GM18505 (cell line): ENCODE measurements around the gene RANBP9.

Experiments used
- ATAC-seq: cut with Tn5 transposase; IDR thresholded peaks from one replicate; pipeline ENCODE4 v1.9.1; 2021; ENCODE audit not compliant: unreplicated experiment
- POLR2A ChIP-seq: IDR thresholded peaks from 4 replicates; pipeline ENCODE4 v1.6.1; 2011; ENCODE audit warnings: borderline replicate concordance; ENCODE audit not compliant: insufficient read depth, insufficient read length; ENCODE audit errors: extremely low read depth

Gene RANBP9

DNA sequence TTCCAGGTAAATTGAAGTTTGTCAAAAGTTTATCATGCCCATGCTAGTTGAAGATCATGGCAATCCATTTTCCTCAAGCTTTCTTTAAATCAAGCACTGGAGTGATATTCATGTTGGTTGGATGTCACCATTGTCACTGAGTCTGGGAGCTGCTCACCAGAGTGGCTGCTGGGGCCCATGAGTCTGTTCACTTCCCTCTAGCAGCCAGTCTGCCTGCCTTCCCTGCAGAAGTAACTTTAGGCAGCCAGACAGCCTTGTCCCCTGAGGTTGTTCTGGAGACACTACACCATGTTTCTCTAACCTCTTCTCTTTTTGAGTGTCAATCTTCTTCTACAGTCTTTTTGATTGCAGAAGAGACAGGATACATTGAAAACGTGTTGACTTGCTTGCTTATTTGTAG is 131.7 kb downstream of the RANBP9 start:
- no peak for ATAC-seq
- no peak for TF ChIP-seq POLR2A

DNA sequence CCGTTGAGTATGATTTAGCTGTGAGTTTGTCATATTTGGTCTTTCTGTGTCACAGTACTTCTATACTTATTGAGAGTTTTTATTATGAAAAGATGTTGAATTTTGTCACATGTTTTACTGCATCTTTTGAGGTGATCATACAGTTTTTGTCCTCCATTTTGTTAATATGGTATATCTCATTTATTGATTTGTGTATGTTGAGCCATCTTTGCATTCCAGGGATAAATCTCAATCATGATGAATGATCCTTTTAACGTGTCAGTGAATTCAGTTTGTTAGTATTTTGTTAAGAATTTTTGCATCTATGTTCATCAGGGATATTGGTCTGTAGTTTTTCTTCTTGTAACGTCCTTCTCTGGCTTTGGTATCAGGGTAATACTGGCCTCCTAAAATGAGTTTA is 133.7 kb downstream of the RANBP9 start:
- TF ChIP-seq POLR2A: no peak
- no peak for ATAC-seq

DNA sequence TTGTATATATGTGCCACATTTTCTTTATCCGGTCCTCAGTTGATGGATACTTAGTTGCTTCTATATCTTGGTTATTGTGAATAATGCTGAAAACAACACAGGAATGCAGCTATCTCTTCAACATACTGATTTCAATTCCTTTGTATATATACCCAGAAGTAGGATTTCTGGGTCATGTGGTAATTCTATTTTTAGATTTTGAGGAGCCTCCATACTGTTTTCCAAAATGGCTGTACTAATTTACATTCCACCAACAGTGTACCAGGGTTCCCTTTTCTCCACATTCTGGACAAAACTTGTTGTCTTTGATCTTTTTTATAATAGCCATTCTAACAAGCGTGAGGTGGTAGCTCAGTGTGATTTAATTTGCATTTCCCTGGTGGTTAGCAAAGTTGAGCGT is 135.6 kb downstream of the RANBP9 start:
- no peak for TF ChIP-seq POLR2A

DNA sequence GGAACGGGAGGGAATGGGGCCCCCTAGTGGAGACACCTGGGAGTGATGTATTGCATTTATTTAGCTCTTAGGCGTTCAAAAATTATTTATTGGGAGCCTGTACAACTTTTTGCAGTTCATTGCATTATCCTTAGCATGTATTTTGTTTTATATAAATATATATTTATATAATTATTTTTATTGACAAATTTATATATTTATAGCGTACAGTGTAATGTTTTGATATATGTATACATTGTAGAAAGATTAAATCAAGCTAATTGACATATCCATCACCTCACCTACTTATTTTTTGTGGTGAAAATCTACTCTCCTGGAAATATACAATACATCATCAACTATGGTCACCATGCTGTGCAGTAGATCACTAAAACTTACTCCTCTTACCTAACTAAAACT is 136.3 kb downstream of the RANBP9 start:
- no peak for ATAC-seq
- TF ChIP-seq POLR2A: no peak

More for the DNA sequence above, 135.6 kb downstream of the RANBP9 start:
- ATAC-seq: no peak

DNA sequence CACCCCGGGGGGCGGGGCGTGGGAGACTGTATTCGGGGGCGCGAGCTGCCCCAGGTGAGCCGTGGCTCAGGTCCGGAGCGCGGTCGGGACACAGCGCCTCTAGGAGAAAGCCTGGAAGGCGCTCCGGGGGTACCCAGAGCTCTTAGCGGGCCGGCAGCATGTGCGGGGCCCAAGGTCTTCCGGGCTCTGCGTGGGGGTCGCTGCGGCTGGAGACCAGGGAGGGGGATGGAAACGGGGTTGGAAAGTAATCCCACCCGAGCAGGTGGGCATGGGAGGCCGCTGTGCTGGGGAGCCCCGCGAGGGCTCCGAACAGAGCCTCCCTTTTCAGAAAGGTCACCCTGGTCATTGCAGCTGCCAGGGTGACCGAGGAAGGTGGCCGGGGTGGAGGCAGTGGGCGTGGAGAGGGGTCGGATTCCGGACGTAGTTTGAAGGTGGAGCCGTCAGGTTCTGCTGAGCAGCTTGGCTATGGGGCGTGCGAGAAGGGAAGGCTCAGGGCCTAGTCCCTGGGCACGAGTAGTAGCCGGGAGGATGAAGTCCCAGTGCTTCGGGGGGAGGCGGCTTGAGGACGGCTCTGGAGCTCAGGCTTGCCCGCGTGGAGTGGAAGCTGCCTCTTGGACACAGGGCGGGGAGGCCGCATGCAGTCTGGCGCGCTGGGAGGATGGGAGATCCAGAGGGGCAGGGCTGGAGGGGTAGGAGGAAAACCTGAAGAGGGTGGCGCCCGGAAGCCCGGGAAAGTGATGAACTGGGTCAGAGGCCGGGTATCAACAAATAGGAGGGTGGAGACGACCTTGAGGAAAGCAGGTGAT is 136.9 kb downstream of the RANBP9 start, which contains the start of gene SIRT5:
TSS of gene SIRT5 (plus strand) at position 31 of the 806 bp plus-strand sequence. CDS start 9,510 bp downstream, outside the sequence.
- peak; percentile 57 for ATAC-seq
- peak; percentile 72 for TF ChIP-seq POLR2A

DNA sequence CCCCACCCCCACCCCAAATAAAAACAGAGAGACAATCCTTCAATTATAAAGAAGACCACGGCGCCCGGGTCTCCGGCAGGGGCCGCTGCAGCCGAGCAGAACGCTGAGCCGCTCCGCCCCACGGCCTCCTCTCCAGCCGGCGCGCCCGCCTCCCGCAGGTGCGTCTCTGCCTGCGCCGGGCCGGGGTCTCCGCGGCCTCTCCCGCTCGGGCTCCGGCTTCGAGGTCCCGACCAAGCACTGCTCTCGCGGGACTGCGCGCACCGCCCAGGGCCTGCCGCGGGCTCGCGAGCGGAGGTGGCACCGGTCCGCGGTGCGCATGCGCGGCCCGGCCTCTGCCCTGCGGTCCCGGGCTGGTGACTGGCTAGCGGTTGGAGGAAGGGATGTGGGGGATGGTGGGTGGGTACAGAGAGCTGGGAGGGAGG is 137.5 kb downstream of the RANBP9 start:
- no peak for TF ChIP-seq POLR2A
- peak; percentile 80 for ATAC-seq

DNA sequence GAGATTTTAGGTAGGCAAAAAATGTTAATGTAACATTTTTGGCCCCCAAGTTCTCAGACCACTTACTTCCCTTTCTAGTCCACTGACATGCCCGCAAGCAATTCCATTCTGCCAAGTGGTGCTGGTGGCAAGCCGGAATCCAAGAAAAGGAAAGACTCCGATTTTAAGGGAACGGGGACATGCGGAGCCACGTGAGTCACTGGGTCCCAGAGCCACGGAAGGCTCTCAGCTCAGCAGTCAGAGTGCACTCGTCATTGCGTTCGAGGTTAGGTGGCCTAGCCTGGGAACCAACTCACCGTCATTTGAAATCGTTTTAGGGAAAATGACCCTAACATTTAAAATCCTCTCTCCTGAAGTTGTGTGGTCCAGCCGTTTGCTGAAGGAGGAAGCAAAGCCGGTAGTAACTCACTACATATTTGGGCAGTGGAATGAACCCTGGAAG is 137.9 kb downstream of the RANBP9 start:
- no peak for TF ChIP-seq POLR2A
- ATAC-seq: no peak

DNA sequence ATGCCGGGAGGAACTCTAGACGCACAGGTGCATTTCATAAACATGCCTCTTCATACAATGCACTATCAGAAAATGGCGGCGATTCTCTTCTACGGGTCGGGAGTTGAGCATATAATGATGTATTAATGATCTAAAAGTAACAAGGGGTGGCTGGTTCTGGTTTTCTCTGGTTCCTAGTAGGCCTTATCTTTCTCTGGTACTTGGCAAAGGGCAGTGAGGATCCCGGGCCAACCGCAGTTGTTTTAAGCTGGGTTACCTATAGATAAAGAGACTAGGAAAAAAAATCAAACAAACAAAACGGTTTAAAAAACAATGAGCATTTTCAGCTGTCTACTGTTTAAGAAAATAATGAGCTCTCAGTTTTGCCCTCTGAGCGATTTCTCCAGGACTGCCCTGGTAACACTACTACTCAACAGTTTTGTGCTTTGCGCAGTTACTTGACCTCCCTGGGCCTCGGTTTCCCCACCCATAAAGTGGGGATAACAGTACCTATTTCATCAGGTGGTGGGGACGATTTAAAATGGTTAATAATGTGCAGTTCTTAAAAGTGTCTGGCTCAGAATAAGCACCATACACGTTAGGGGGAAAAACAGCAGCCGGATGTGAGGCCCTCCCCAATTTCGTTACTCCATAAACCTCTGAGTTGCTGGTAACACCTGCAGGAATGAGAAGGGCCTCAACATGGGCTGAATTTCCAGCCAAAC is 138.5 kb downstream of the RANBP9 start:
- TF ChIP-seq POLR2A: no peak
- ATAC-seq: no peak

DNA sequence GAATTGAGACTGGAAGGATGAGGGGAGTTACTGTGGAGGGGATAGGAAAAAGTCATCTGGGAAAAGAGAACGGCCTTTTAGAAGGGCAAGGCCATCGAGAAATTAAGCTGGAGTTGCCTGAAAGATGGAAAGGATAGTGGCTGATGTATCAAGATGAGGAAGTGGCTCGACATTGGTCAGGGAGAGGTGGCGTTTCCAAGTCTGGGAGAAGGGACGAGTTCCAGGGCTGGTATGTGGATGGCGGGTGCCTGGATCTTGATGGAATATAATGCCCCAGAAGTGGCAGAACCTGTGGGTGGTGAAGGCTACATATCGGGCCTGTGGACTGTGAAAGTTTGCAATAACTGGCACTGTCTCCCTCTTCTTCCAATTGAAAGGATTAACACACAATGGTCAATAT is 139.4 kb downstream of the RANBP9 start:
- TF ChIP-seq POLR2A: no peak
- ATAC-seq: no peak
